ENCODE results near the gene CDKN1C.
A peak's percentile ranks its signal among the peaks of the same experiment; 100 is the strongest.

CDKN1C gene

DNA sequence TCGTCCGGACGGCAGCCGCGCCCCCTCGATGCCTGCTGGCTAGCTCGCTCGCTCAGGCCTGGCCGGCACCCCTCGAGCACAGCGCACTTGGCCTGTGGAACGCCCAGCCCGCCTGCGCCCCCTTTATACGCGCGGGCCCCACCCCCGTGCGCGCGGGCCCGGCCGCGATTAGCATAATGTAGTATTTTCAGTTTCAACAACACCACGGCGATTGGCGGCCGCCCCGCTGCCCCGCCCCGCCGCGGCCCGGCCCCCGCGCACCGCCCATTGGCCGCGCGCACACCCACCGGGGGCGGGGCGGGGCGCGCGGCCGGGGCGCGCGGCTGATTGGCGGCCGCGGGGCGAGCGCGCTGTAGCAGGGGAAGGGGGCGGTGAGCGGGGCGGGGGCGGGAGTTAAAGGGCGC, at the start of gene CDKN1C:
Gene CDKN1C (minus strand): TSS at position 98 of the 404 bp plus-strand sequence. CDS start 319 bp downstream, outside the sequence.
- peak; percentile 72 for DNase-seq

DNA sequence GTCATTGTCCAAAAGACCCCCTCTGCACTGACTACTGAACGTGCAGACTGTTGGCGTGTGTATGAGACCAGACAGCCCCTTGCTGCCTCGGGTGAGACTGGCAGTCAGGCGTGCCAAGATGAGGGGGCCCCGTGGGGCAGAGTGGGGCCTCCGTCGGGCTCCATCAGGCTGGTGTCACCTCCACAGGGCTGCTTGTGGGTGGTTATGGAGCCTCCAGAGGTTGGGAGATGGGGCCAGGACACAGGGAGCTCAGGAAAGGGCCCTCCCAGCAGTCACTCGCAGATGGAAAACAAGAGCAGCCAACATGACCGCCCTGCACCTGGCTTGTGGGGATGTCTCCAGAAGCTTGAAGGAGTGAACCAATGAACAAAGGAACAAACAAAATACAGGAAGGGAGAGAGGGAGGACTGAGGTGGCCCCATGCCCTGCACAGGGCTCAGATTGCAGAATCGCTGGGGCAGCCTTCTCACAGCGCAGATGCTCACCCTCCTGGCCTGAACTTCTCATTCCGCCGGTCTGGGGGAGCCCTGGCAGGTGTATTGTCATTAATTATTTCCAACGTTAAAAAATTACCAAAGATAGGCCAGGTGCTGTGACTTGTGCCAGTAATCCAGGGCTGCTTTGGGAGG, 49.1 kb upstream of the CDKN1C start:
- no peak for DNase-seq

DNA sequence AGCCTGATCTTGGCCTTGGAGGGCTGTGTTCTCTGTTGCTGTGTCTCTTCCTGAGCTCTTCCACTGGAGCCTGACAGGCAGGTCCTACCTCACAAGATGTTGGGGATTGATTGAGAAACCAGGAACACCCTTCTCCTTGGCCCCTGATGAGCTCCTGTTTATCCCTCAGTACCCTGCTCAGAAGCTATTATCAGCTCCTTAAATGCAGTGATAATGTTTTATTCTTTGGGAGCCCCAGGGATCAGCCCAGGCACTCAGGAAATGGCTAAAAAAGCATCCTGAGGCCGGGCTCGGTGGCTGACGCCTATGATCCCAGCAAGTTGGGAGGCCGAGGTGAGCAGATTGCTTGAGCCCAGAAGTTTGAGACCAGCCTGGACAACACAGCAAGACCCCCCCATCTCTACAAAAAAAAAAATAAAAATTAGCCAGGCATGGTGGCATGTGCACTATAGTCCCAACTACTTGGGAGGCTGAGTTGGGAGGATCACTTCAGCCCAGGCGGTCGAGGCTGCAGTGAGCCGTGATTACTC, 48.5 kb upstream of the CDKN1C start:
- DNase-seq: no peak

GRCh38 chr11:2933375-2934020, 47.9 kb upstream of the CDKN1C start:
- no peak for DNase-seq

DNA sequence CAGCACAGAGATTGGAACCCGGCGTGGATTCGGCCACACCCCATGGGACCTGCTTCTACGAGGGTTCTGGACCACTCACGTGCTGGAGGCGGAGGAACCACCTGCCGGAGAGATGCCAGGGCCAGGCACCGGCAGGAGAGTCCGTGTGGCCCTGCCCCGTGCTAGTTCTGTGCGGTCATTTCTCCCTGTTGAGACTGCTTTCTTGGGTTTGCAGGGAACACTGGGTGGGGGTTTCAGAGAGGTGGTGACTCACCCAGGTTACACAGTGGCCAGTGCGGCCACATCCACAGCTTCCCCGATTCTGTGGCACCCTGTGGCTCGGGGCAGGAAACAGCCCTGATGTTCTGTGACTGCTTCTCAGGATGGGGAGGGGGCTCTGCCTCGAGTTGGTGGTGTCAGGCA, 47.3 kb upstream of the CDKN1C start:
- no peak for DNase-seq

- no peak for DNase-seq
Measured at GRCh38 chr11:2931771-2932738, 46.5 kb upstream of the CDKN1C start.

DNA sequence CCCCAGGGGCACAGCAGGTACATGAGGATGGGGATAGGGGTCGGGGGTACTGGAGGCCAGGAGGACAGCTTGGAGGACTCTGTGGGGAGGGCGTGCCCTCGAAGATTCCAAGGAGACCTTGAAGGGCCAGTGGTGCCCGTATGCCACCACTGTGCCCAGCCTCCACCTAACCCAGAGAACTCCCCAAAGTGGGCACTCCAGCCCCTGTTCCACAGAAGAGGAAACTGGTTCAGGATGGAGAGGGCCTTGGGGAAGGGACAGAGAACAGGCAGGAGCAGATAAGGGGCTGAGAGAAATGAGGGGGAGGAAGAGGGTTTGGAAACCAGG, 45.8 kb upstream of the CDKN1C start:
- no peak for DNase-seq

- DNase-seq: peak; percentile 57
Measured at GRCh38 chr11:2930704-2931419, 45.3 kb upstream of the CDKN1C start.

GRCh38 chr11:2929950-2930703, 44.6 kb upstream of the CDKN1C start:
- DNase-seq: peak; percentile 54

GRCh38 chr11:2929531-2929949, 44.0 kb upstream of the CDKN1C start:
- DNase-seq: peak; percentile 23

DNA sequence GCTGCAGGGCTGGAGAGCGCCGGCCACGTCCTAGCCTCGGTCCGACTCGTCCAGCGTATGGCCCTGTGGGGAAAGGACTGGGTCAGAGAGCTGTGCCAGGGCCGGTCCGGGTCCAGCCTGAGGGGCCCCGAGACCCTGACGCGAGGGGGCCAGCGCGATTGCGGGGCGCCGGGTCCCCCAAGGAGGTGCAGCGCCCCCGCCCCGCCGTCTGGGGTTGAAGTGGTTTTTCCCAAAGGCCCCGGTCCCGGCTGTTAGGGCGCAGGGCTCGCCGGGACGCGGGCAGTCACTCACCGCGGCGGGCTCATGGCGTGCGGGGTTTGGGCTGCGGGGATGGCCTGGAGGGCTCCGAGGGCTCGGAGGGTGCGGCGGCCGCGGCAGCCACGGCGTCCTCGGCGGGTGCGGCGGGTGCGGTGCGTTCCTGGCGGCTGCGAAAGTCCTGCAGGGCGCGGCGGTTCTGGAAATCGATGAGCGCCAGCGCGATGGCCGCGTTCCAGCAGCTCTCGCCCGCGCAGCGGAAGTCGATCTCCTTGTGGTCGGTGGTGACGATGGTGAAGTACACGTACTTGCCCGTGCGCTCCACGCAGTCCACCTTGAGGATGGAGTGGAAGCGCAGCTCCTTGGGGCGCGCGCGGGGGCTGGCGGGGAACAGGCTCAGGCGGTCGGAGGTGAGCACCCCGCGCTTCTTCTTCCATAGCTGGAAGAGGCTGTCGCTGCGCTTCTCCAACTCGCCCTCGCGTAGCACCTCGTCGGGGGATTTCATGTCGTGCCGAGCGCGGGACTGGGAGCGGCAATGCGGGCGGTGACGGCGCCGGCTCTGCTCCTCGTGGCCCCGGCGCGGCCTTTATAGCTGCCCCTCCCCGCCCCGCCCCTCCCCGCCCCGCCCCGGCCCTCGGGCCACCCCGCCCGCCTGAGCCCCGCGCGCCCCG, 43.3 kb upstream of the CDKN1C start, which contains the start of gene PHLDA2:
Gene PHLDA2 (minus strand): TSS at position 816 of the 926 bp plus-strand sequence. CDS start 56 bp downstream, at position 760.
- DNase-seq: peak; percentile 57

- DNase-seq: no peak
Measured at GRCh38 chr11:2927851-2928604, 42.5 kb upstream of the CDKN1C start.

GRCh38 chr11:2927121-2927800, 41.7 kb upstream of the CDKN1C start:
- DNase-seq: no peak

- no peak for DNase-seq
Measured at GRCh38 chr11:2926611-2927051, 41.1 kb upstream of the CDKN1C start.

- no peak for DNase-seq
Measured at GRCh38 chr11:2924821-2925675, 39.5 kb upstream of the CDKN1C start.

DNA sequence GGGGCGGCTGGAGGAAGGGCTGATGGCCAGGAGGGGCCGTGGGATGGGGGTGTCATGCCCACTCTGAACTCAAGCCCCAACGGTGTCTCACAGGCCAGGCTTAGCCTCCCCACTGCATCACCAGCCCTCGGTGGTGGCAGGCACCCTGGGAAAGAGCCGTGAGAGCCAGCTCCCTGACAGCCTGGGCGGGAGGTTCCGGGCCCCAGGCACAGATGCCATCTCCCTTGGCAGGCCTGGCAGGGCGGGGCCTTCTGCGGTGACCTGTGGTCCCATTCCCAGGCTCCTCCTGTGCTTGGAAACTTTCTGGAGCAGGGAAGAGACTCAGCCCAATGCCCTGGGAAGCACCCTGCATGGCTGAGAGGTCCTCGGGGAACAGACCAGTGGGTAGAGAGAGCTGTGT, 38.8 kb upstream of the CDKN1C start:
- no peak for DNase-seq

DNA sequence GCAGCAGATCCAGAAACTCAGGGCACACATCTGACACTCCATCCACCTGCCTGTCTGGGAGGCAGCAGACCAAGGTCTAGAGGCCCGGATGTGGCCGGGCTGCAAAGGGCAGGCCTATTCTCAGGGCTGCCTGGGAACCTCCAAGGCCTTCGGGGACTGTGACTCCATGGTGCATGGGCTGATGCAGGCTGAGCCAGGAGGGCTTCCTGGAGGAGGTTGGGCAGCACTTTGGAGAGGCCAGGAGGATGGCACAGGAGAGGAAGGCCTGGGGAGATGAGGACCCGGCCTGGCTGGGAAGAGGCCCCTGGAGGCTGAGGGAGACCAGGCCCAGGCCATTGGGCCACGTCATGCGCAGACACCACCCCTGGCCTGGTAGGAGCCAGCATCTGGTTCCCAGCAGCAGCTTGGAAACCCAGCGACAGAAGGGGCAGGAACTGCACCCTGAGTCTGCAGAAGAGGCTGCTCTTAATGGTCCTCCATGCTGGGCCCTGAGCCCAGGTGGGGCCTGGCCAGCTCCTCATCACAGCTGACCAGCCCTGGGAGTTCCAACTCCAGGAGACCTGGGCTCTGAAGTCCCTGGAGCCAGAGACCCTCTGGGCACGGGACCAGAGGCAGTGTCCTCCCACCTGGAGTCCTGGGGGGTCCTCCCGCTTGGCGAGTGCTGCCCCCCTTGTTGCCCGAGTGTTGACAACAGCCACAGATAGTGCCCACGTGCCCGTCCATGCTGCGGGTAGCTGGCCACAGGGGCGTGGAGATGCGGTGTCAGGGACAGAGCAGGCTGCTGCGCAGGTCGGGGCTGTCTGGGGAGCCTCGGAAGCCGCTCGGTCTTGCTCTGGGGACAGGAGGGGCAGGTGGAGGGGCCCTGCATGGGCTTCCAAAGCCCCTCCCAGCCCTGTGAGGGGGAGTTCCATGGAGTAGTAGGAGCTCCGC, 38.1 kb upstream of the CDKN1C start:
- DNase-seq: no peak
